Measurements from ENCODE around the gene DEPDC1B. TPM values are rescaled to one million over a fixed set of nuclear protein-coding genes. Genes with fewer than 3 reads are reported as not detected.
A peak's percentile ranks its signal among the peaks of the same experiment; 100 is the strongest.

DEPDC1B gene
- polyA plus RNA-seq, 1 donor from 2014 or later, result 7.1 TPM

DNA sequence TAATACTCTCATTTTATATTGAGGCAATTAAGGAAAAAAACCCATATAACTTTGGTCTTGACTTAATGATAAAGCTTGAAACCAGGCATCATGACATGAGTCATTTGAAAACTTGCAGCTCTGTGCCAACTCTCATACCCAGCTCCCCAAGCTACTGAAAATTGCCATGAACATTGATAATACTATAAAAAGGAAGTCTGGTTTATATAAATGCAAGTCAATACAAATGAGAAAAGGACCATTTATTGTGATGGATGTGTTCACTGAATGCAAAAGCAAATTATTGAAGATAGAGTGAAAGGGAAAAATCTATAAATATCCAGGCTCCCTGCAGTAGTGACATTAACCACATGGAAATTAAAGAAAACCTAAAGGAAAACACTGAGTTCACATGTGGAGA lies 116.3 kb downstream of the DEPDC1B start:
- Histone ChIP-seq H3K9me2 (ENCODE audit: insufficient read depth, low read length) (no peaks in the 10 kb centered on the region), H3K9me3 (ENCODE audit: low read length) (no peaks in the 10 kb centered on the region), H3K9ac (ENCODE audit: low read length) (no peak overlapping the region), H3K36me3 (ENCODE audit: insufficient read depth, low read length) (no peaks in the 10 kb centered on the region), H3K79me2 (replicated peaks; ENCODE audit: insufficient read depth, low read length) (no peaks in the 10 kb centered on the region), H3K4me3 (ENCODE audit: low read length) (no peak overlapping the region), H4K20me1 (ENCODE audit: insufficient read depth) (no peaks in the 10 kb centered on the region), H3K27me3 (ENCODE audit: insufficient read depth, low read depth, low read length) (no peaks in the 10 kb centered on the region), H3K27ac (ENCODE audit: low read length) (no peak overlapping the region), H2AFZ (ENCODE audit: low read depth, low read length) (no peak overlapping the region), H3K4me2 (ENCODE audit: low read length) (no peak overlapping the region), H3F3A (ENCODE audit: insufficient read depth, low read length, poor library complexity, severe bottlenecking) (no peaks in the 10 kb centered on the region)
- TF ChIP-seq TAF1 (IDR thresholded peaks at IDR 0.05; ENCODE audit: low read depth) (no peak), SMC3 (conservative IDR thresholded peaks at IDR 0.05; ENCODE audit: poor library complexity) (no peak), EZH2 (IDR thresholded peaks at IDR 0.05; ENCODE audit: borderline replicate concordance, insufficient read depth, low read length, poor library complexity, severe bottlenecking) (no peak), EP300 (conservative IDR thresholded peaks at IDR 0.05; ENCODE audit: poor library complexity, severe bottlenecking) (no peak)

DNA sequence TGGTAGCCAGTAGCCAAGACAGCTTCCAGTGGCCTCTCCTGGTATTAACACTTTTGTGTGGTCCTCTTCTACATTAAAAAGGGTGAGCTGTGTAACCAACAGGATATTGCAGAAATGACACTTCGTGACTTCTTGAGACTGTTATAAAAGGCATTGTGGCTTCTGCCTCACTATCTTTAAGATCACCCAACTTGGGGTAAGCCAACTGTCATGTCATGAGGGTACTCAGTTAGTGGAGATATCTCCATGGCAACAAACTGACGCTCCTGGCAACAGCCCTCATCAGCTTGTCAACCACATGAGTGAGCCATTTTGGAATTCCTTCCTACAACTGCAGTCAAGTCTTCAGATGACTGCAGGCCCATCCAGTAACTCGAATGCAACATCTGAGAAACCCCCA lies 121.7 kb downstream of the DEPDC1B start:
- H2AFZ ChIP-seq (ENCODE audit: low read depth, low read length), result no peak overlapping the region
- H3K4me2 ChIP-seq (ENCODE audit: low read length), result no peak overlapping the region
- TF ChIP-seq, protein P1, sequence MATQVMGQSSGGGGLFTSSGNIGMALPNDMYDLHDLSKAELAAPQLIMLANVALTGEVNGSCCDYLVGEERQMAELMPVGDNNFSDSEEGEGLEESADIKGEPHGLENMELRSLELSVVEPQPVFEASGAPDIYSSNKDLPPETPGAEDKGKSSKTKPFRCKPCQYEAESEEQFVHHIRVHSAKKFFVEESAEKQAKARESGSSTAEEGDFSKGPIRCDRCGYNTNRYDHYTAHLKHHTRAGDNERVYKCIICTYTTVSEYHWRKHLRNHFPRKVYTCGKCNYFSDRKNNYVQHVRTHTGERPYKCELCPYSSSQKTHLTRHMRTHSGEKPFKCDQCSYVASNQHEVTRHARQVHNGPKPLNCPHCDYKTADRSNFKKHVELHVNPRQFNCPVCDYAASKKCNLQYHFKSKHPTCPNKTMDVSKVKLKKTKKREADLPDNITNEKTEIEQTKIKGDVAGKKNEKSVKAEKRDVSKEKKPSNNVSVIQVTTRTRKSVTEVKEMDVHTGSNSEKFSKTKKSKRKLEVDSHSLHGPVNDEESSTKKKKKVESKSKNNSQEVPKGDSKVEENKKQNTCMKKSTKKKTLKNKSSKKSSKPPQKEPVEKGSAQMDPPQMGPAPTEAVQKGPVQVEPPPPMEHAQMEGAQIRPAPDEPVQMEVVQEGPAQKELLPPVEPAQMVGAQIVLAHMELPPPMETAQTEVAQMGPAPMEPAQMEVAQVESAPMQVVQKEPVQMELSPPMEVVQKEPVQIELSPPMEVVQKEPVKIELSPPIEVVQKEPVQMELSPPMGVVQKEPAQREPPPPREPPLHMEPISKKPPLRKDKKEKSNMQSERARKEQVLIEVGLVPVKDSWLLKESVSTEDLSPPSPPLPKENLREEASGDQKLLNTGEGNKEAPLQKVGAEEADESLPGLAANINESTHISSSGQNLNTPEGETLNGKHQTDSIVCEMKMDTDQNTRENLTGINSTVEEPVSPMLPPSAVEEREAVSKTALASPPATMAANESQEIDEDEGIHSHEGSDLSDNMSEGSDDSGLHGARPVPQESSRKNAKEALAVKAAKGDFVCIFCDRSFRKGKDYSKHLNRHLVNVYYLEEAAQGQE (IDR thresholded peaks at IDR 0.05; ENCODE audit: borderline replicate concordance), result no peak
- peak; percentile 47 for TF ChIP-seq EP300 (conservative IDR thresholded peaks at IDR 0.05; ENCODE audit: poor library complexity, severe bottlenecking)
- H3F3A ChIP-seq (ENCODE audit: insufficient read depth, low read length, poor library complexity, severe bottlenecking), result no peaks in the 10 kb centered on the region
- H3K9me3 ChIP-seq (ENCODE audit: low read length), result no peaks in the 10 kb centered on the region
- H3K4me3 ChIP-seq (ENCODE audit: low read length), result no peak overlapping the region
- no peaks in the 10 kb centered on the region for H3K27me3 ChIP-seq (ENCODE audit: insufficient read depth, low read depth, low read length)
- no peaks in the 10 kb centered on the region for H3K79me2 ChIP-seq (replicated peaks; ENCODE audit: insufficient read depth, low read length)
- no peaks in the 10 kb centered on the region for H3K36me3 ChIP-seq (ENCODE audit: insufficient read depth, low read length)
- H3K27ac ChIP-seq (ENCODE audit: low read length), result no peak overlapping the region
- no peaks in the 10 kb centered on the region for H4K20me1 ChIP-seq (ENCODE audit: insufficient read depth)
- no peak overlapping the region for H3K9ac ChIP-seq (ENCODE audit: low read length)
- no peaks in the 10 kb centered on the region for H3K9me2 ChIP-seq (ENCODE audit: insufficient read depth, low read length)

DNA sequence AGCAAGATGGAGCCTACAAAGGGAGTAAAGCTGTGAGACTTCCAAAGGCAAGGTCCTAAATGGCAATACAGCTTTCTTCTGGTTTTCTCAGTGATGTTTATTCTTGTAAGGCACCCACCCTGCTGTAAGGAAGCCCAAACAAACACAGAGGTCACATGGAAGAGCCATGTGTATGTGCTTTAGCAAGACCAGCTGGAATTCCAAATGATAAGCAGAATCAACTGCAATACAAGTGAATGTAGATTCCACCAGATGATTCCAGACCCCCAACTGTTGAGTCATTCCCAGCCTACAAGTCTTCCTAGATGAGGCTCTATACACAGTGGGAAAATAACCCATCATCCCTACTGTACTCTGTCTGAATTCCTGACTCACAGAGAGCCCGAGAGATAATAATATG lies 122.8 kb downstream of the DEPDC1B start:
- Histone ChIP-seq H3K79me2 (replicated peaks; ENCODE audit: insufficient read depth, low read length) (no peaks in the 10 kb centered on the region), H3K9me2 (ENCODE audit: insufficient read depth, low read length) (no peaks in the 10 kb centered on the region), H3K4me2 (ENCODE audit: low read length) (no peak overlapping the region), H3K9ac (ENCODE audit: low read length) (no peak overlapping the region), H2AFZ (ENCODE audit: low read depth, low read length) (no peak overlapping the region), H3K27ac (ENCODE audit: low read length) (no peak overlapping the region), H3K9me3 (ENCODE audit: low read length) (no peaks in the 10 kb centered on the region), H3K36me3 (ENCODE audit: insufficient read depth, low read length) (no peaks in the 10 kb centered on the region), H4K20me1 (ENCODE audit: insufficient read depth) (no peaks in the 10 kb centered on the region), H3F3A (ENCODE audit: insufficient read depth, low read length, poor library complexity, severe bottlenecking) (no peaks in the 10 kb centered on the region), H3K4me3 (ENCODE audit: low read length) (no peak overlapping the region), H3K27me3 (ENCODE audit: insufficient read depth, low read depth, low read length) (no peaks in the 10 kb centered on the region)
- TF ChIP-seq SMC3 (conservative IDR thresholded peaks at IDR 0.05; ENCODE audit: poor library complexity), result no peak
- TF ChIP-seq EP300 (conservative IDR thresholded peaks at IDR 0.05; ENCODE audit: poor library complexity, severe bottlenecking), result no peak
- TF ChIP-seq POLR2AphosphoS5 (IDR thresholded peaks at IDR 0.05), result no peak
- TF ChIP-seq, protein P1 (IDR thresholded peaks at IDR 0.05; ENCODE audit: borderline replicate concordance), result no peak

Data from neural cell (in vitro differentiated cells).